ENCODE data around the gene ZNF678.

DNA sequence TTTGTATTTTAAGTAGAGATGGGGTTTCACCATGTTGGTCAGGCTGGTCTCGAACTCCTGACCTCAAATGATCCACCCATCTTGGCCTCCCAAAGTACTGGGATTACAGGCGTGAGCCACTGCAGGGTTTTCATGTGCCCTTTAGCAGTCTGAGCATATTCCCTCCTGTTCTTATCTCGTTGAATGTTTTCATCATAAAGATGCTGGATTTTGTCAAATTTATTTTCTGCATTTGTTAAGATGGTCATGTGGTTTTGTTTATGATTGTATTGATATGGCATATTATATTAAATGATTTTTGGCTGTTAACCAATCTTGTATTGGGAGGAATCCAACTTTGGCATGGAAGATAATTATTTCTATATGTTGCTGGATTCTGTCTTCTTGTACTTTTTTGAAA, 163.0 kb downstream of the ZNF678 start:
- TF ChIP-seq, protein P1, sequence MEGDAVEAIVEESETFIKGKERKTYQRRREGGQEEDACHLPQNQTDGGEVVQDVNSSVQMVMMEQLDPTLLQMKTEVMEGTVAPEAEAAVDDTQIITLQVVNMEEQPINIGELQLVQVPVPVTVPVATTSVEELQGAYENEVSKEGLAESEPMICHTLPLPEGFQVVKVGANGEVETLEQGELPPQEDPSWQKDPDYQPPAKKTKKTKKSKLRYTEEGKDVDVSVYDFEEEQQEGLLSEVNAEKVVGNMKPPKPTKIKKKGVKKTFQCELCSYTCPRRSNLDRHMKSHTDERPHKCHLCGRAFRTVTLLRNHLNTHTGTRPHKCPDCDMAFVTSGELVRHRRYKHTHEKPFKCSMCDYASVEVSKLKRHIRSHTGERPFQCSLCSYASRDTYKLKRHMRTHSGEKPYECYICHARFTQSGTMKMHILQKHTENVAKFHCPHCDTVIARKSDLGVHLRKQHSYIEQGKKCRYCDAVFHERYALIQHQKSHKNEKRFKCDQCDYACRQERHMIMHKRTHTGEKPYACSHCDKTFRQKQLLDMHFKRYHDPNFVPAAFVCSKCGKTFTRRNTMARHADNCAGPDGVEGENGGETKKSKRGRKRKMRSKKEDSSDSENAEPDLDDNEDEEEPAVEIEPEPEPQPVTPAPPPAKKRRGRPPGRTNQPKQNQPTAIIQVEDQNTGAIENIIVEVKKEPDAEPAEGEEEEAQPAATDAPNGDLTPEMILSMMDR (IDR thresholded peaks at IDR 0.05): no peak
- no peak for TF ChIP-seq POLR2A (IDR thresholded peaks at IDR 0.05)
